Body of pancreas (tissue), 4 donors: ENCODE data around the gene RGS17.

Source experiments
- CTCF ChIP-seq, 7 experiments: fragments of 450-650 bp in 4 of 7; fragments of 200-600 bp in 3 of 7; sonication (generic) in 3 of 7; IDR thresholded peaks; one replicate each; pipeline ENCODE4 v1.5.1; 2016 to 2019; ENCODE audit warnings: antibody characterized with exemption in 7 of 7
- POLR2A ChIP-seq, 3 donors: fragments of 450-650 bp; IDR thresholded peaks; one replicate each; pipeline ENCODE4 v1.6.1; 2016; ENCODE audit warnings: antibody characterized with exemption in 3 of 3, mild to moderate bottlenecking in 2 of 3

GRCh38 chr6:152973916-152974315 lies 157.2 kb downstream of the RGS17 start:
- TF ChIP-seq CTCF (IDR thresholded peaks at IDR 0.05), result no peak
- TF ChIP-seq POLR2A (IDR thresholded peaks at IDR 0.05), result no peak
